GM12891 (cell line): ENCODE data around the gene E2F3.

Experiments
- PAX5 ChIP-seq: IDR thresholded peaks from 2 replicates; pipeline ENCODE4 v1.6.1; 2011; ENCODE audit warnings: low read length, moderate library complexity, mild to moderate bottlenecking; ENCODE audit not compliant: insufficient read depth, severe bottlenecking
- POLR2A ChIP-seq: IDR thresholded peaks from 2 replicates; pipeline ENCODE4 v1.6.1; 2011; ENCODE audit warnings: low read depth, low read length, control low read depth
- POLR2AphosphoS5 ChIP-seq: IDR thresholded peaks from 2 replicates; pipeline ENCODE4 v1.6.1; 2011; ENCODE audit warnings: low read depth, low read length, control low read depth
- POU2F2 ChIP-seq: IDR thresholded peaks from 2 replicates; pipeline ENCODE4 v1.6.1; 2011; ENCODE audit warnings: low read depth, mild to moderate bottlenecking, control low read depth, low read length, moderate library complexity
- TAF1 ChIP-seq: IDR thresholded peaks from 2 replicates; pipeline ENCODE4 v1.6.1; 2011; ENCODE audit warnings: low read depth, low read length, control low read depth

DNA sequence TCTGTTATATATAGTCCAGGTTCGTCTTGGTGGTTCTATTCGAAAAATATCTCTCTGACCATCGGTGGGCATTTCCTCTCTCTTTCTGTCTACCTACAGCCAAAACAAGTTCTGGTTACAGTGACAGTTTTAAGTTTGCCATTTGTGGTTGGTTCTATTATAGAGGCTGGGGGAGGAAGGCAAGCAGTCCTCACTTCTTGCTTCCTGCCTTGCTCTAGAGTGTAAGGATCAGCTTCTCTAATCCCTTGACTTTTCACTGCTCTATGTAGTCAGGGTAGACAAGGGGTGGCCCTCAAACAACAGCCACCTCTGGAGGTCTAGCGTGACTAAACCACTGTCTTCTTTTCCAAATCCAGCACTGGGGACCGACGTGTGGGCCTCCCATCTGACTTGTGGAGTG lies 16.1 kb downstream of the E2F3 start:
- TF ChIP-seq POLR2A (no peak), POLR2AphosphoS5 (no peak), PAX5 (no peak), POU2F2 (no peak), TAF1 (no peak)
